Pancreas (tissue), 10 donors: Measurements from ENCODE around the gene CDT1. TPM values are rescaled to one million over a fixed set of nuclear protein-coding genes. Genes with fewer than 3 reads are reported as not detected.

Experiments used
- ATAC-seq, 4 donors: fragments of 200-7000 bp; cut with Tn5 transposase; one replicate each; pipeline versions ENCODE4 v1.8.0 to v1.9.1; 2020; ENCODE audit warnings: mild to moderate bottlenecking in 4 of 4, moderate library complexity in 4 of 4
- DNase-seq, 6 donors: peaks; one replicate each; pipeline ENCODE4 v3.0.0-alpha.2; 2020
- FAIRE-seq: peaks from 2 replicates; lab custom pipeline; 2012; peaks lifted over from hg19 to GRCh38; lab: Jason Lieb, UNC
- H3K27ac ChIP-seq, 4 donors: fragments of 200-600 bp; sonication (generic); 1 replicate in 3 of 4; 2 replicates in 1 of 4; pipeline versions ENCODE4 v1.5.0 to v1.8.0; 2020
- H3K27me3 ChIP-seq, 4 donors: fragments of 200-600 bp; one replicate each; pipeline ENCODE4 v1.8.0; 2021
- H3K36me3 ChIP-seq, 3 donors: fragments of 200-600 bp; sonication (generic) in 1 of 3; one replicate each; pipeline versions ENCODE4 v1.5.0 to v1.8.0; 2020 to 2021
- H3K4me1 ChIP-seq, 3 donors: fragments of 200-600 bp; one replicate each; pipeline ENCODE4 v1.8.0; 2021
- H3K4me3 ChIP-seq, 4 donors: fragments of 200-600 bp; sonication (generic) in 2 of 4; one replicate each; pipeline versions ENCODE4 v1.5.0 to v1.8.0; 2020 to 2021
- H3K9me3 ChIP-seq, 4 donors: fragments of 200-600 bp; one replicate each; pipeline ENCODE4 v1.8.0; 2021
- WGBS, 2 donors: extraction: QIAGEN DNeasy Blood & Tissue Kit; methylation state at CpG; one replicate each; pipeline ENCODE4 v1.1.7; 2013; 5-methylcytosine and 5-hydroxymethylcytosine counted together
- intact Hi-C, 3 donors: fragments of 100-400 bp; cut with DNase I; formaldehyde crosslinking; loops; one replicate each; pipeline versions ENCODE4 v1.11.1 to v1.14.2; 2022
- polyA plus RNA-seq, 2 donors: library from polyadenylated mRNA; stranded (reverse); fragments of 200-250 nt; gene quantifications; one replicate each; pipeline ENCODE4 v1.2.3, GENCODE V29; 2013
- total RNA-seq, 6 donors: library from RNA; stranded (reverse); fragmentation: NEBNext Ultra II Directional in 4 of 6; extraction: Animal tissue kit (Norgen Biotek cat#: 25700) in 4 of 6; gene quantifications; one replicate each; pipeline versions ENCODE4 v1.2.1 to v1.2.4, GENCODE V29; 2021 to 2023
- TF ChIP-seq, protein P1 (sequence below), 4 donors: fragments of 200-600 bp; sonication (generic) in 3 of 4; IDR thresholded peaks; one replicate each; pipeline versions ENCODE4 v1.5.0 to v1.8.0; 2021; ENCODE audit warnings: antibody characterized with exemption in 4 of 4
- donor health status: healthy with polysubstance abuse.
- donor health status: DM: no; HTN: no; CAD: no; lungs with moderate emphysema.
- donor health status: DM: no; HTN: no; CAD: no.
- donor health status: control.
- donor health status: control.
- donor health status: Bipolar disorder and iron deficiency.
- donor health status: DM: yes; HTN: yes; CAD: no.
- donor health status: DM: no; HTN: no; CAD: no.
- donor health status: DM: no; HTN: no; CAD: no.
- donor health status: DM: yes; HTN: yes; CAD: no.

The CDT1 gene
- total and polyA plus RNA-seq, 8 donors = 0.12 to 1.8 (median 0.78) TPM

DNA sequence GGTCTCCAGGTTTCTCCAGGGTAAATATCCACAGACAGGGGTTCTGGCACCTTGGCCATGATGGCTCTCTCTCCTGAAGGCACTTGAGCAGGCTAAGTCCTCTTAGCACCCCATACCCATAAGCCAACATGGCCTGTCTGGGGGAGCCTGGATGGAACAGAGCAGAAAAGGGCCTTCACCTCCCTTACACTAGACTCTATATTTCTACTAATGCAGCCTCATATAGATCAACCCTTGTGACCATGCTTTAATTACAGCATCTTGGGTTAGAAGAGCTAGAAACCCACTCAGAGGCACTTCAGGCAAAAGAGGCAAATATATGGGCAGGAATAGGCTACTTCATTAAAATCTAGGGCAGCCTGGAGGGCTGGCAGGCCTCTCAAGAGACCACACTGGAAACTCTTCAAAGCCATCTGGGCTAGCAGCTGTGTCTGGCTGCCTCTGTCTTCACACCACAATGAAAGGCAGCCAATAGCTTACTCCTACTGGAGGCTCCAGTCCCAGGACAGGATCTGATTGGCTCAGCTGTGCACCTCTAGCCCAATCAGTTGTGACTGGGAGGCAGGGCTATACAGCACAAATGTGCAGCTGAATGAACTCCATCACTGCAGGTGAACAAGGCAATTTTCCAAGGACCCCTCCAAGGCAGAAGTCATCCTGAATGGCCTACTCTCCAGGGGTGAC lies 4.7 kb upstream of the CDT1 start:
- Histone ChIP-seq H3K27ac (no peak overlapping the region), H3K36me3 (no peaks in the 10 kb centered on the region), H3K4me1 (peaks cover 0 to under 1% (median 0%) of the 10 kb centered on the region in 3 donors), H3K27me3 (peaks cover 0 to 3% (median 0%) of the 10 kb centered on the region in 4 donors), H3K9me3 (no peaks in the 10 kb centered on the region), H3K4me3 (no peak overlapping the region)
- DNase-seq (no peak), FAIRE-seq (no peak), ATAC-seq (no peak)
- TF ChIP-seq, protein P1, sequence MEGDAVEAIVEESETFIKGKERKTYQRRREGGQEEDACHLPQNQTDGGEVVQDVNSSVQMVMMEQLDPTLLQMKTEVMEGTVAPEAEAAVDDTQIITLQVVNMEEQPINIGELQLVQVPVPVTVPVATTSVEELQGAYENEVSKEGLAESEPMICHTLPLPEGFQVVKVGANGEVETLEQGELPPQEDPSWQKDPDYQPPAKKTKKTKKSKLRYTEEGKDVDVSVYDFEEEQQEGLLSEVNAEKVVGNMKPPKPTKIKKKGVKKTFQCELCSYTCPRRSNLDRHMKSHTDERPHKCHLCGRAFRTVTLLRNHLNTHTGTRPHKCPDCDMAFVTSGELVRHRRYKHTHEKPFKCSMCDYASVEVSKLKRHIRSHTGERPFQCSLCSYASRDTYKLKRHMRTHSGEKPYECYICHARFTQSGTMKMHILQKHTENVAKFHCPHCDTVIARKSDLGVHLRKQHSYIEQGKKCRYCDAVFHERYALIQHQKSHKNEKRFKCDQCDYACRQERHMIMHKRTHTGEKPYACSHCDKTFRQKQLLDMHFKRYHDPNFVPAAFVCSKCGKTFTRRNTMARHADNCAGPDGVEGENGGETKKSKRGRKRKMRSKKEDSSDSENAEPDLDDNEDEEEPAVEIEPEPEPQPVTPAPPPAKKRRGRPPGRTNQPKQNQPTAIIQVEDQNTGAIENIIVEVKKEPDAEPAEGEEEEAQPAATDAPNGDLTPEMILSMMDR (IDR thresholded peaks at IDR 0.05) = no peak
- intact Hi-C loops = no loop called here

DNA sequence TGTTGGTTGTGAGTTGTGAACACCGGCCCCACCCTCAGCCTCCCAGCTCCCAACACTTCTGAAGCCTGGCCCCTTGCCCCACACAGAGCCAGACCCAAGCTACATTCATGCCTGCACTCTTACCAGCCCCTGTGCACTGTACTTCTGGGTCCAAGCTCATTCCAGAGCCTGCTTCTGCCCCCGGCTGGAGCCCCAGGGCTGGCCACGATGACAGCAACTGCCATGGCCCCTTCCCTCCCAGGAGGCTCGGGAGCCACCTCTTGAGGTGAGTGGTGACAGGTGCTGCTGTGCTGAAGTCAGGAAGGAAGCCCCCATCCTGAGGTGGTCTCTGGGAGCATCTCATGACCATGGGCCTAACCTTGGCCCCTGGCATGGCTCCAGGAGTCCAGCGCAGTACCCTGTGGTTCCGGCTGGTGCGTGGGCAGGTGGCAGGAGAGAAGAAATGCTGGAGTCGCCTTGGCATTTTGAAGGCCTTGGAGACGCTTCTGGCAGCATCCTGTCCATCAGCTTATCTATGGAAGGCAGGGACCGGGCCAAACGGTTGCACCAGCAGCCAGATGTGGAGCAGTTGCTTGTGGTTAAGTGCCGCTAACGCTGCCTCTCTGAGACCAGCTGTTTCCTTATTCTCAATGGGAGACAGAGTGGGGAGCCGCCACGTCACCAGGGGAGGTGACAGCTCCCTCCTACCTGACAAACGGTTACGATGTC lies 3.9 kb upstream of the CDT1 start:
- no peak overlapping the region for H3K4me3 ChIP-seq
- TF ChIP-seq, protein P1 (IDR thresholded peaks at IDR 0.05) = no peak
- no peaks in the 10 kb centered on the region for H3K27me3 ChIP-seq
- no peak for ATAC-seq
- FAIRE-seq = no peak
- peak in 1 of 6 donors; percentile 63 for DNase-seq
- H3K9me3 ChIP-seq = no peaks in the 10 kb centered on the region
- H3K27ac ChIP-seq = no peak overlapping the region
- no peaks in the 10 kb centered on the region for H3K36me3 ChIP-seq
- H3K4me1 ChIP-seq = peaks cover 0 to 5% (median 5%) of the 10 kb centered on the region in 3 donors
- 85 to 92% methylated on average over 17 of the region's 17 CpGs for WGBS, 2 donors
- intact Hi-C loops = no loop called here

DNA sequence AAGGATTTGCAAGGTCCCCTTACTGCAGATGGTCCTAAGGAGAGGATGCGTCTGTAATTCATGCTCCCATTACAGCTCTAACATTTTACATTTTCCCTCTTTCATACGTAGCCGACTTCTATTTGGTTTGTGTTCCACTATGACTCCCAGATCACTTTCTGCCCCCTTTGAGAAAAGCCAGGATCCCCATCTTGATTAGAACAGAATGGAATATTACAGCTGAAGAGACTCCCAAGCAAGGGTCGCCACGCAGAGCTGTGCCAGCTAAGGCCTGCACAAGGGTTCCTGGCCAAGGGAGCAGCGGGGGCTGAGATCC lies 3.4 kb upstream of the CDT1 start:
- ATAC-seq (no peak), FAIRE-seq (no peak), DNase-seq (no peak)
- WGBS, 2 donors = 88 to 90% methylated on average over 6 of the region's 6 CpGs
- TF ChIP-seq, protein P1 (IDR thresholded peaks at IDR 0.05) = no peak
- H3K4me3 ChIP-seq = no peak overlapping the region
- H3K9me3 ChIP-seq = no peaks in the 10 kb centered on the region
- intact Hi-C loops = no loop called here
- H3K27me3 ChIP-seq = no peaks in the 10 kb centered on the region
- peaks cover 0 to 6% (median 5%) of the 10 kb centered on the region in 3 donors for H3K4me1 ChIP-seq
- H3K36me3 ChIP-seq = no peaks in the 10 kb centered on the region
- H3K27ac ChIP-seq = no peak overlapping the region

DNA sequence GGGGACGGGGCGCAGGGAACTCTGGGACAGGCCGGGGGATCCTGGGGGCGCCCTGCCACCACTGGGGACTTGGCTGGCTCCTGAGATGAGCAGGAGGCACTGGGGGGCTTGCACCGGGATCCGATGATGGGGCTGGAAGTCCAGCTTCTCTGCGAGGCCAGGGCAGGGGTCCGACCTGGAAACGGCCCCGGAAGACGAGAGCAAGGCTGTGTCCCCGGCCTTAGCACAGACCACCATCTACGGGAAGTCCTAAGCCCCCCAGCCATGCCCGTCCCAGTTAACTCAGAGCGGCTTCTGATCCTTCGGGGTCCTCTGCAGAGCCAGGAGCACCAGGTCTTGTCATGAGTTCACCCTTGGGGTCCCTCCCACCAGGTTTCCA lies 573 bp downstream of the CDT1 start:
- peak overlapping the region in 1 of 4 donors; percentile 68 for H3K4me3 ChIP-seq
- FAIRE-seq = no peak
- ATAC-seq = no peak
- H3K4me1 ChIP-seq = peaks cover 0 to 6% (median 5%) of the 10 kb centered on the region in 3 donors
- no peaks in the 10 kb centered on the region for H3K9me3 ChIP-seq
- TF ChIP-seq, protein P1 (IDR thresholded peaks at IDR 0.05) = no peak
- WGBS, 2 donors = 3% methylated on average over 9 to 16 of the region's 16 CpGs
- intact Hi-C loops = no loop called here
- no peak overlapping the region for H3K27ac ChIP-seq
- DNase-seq = peak in 2 of 6 donors; percentile 33 to 80
- H3K36me3 ChIP-seq = no peaks in the 10 kb centered on the region
- no peaks in the 10 kb centered on the region for H3K27me3 ChIP-seq
